Measurements from ENCODE around the gene MTMR12. TPM values are rescaled to one million over a fixed set of nuclear protein-coding genes. Genes with fewer than 3 reads are reported as not detected.
"Not testable (repeated sequence)": the region's sequence is repeated elsewhere in the genome, so short reads cannot be mapped to it uniquely, and the experiment has no call there.

The MTMR12 gene
- total RNA-seq, 1 experiment from 2014 or later: 42.7 TPM

DNA sequence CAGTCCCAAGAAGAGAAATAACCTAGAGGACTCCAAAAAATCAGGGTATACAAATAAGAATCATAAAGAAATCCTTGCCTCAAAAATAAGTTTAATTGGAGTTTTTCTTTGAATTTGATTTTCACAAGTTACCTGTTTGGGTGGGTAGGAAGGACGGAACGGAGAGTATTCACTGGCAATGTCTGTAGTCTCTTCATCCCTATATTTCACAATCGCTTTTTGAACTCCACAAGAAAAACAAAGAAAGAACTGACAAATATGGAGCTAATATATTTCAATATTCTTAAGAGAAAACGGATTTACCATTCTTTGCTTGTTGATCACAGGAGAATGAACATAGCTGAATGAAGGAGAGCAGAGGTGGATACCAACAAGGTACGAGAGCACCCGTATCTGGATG lies 30.1 kb downstream of the MTMR12 start:
- Mint-ChIP-seq H3K9me3 (0 out of 2 replicates have a peak, but pooled peaks cover 4% of the 10 kb centered on the region), H3K4me1 (peaks cover 79% of the 10 kb centered on the region), H3K27ac (0 out of 2 replicates have a peak overlapping the region, but pooled peaks have one; percentile 9), H3K27me3 (ENCODE audit: low read depth) (no peaks in the 10 kb centered on the region), H3K36me3 (peaks cover 7% of the 10 kb centered on the region), H3K4me3 (no peak overlapping the region)
- ATAC-seq (no peak), DNase-seq (ENCODE audit: low spot score) (no peak)
- TF ChIP-seq, protein P1, sequence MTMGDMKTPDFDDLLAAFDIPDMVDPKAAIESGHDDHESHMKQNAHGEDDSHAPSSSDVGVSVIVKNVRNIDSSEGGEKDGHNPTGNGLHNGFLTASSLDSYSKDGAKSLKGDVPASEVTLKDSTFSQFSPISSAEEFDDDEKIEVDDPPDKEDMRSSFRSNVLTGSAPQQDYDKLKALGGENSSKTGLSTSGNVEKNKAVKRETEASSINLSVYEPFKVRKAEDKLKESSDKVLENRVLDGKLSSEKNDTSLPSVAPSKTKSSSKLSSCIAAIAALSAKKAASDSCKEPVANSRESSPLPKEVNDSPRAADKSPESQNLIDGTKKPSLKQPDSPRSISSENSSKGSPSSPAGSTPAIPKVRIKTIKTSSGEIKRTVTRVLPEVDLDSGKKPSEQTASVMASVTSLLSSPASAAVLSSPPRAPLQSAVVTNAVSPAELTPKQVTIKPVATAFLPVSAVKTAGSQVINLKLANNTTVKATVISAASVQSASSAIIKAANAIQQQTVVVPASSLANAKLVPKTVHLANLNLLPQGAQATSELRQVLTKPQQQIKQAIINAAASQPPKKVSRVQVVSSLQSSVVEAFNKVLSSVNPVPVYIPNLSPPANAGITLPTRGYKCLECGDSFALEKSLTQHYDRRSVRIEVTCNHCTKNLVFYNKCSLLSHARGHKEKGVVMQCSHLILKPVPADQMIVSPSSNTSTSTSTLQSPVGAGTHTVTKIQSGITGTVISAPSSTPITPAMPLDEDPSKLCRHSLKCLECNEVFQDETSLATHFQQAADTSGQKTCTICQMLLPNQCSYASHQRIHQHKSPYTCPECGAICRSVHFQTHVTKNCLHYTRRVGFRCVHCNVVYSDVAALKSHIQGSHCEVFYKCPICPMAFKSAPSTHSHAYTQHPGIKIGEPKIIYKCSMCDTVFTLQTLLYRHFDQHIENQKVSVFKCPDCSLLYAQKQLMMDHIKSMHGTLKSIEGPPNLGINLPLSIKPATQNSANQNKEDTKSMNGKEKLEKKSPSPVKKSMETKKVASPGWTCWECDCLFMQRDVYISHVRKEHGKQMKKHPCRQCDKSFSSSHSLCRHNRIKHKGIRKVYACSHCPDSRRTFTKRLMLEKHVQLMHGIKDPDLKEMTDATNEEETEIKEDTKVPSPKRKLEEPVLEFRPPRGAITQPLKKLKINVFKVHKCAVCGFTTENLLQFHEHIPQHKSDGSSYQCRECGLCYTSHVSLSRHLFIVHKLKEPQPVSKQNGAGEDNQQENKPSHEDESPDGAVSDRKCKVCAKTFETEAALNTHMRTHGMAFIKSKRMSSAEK (CRISPR knock-in tag; IDR thresholded peaks at IDR 0.05; ENCODE audit: borderline replicate concordance): no peak
- TF ChIP-seq CDX4 (CRISPR knock-in tag; IDR thresholded peaks at IDR 0.05; ENCODE audit: borderline replicate concordance) (no peak), NFATC4 (CRISPR knock-in tag; IDR thresholded peaks at IDR 0.05) (no peak), GRHL2 (CRISPR knock-in tag; IDR thresholded peaks at IDR 0.05; ENCODE audit: insufficient replicate concordance, severe bottlenecking) (no peak), ZNF671 (CRISPR knock-in tag; IDR thresholded peaks at IDR 0.05) (no peak), MXD4 (CRISPR knock-in tag; IDR thresholded peaks at IDR 0.05; ENCODE audit: borderline replicate concordance) (no peak), FOXP1 (CRISPR knock-in tag; IDR thresholded peaks at IDR 0.05; ENCODE audit: borderline replicate concordance) (no peak), NFYB (CRISPR knock-in tag; conservative IDR thresholded peaks at IDR 0.05; ENCODE audit: low read depth) (no peak), FOXJ3 (CRISPR knock-in tag; IDR thresholded peaks at IDR 0.05; ENCODE audit: borderline replicate concordance) (no peak), PRRX2 (CRISPR knock-in tag; IDR thresholded peaks at IDR 0.05) (no peak), E2F4 (CRISPR knock-in tag; IDR thresholded peaks at IDR 0.05; ENCODE audit: borderline replicate concordance, low read depth) (no peak), OVOL2 (CRISPR knock-in tag; IDR thresholded peaks at IDR 0.05; ENCODE audit: borderline replicate concordance) (no peak)
- TF ChIP-seq, protein P2, sequence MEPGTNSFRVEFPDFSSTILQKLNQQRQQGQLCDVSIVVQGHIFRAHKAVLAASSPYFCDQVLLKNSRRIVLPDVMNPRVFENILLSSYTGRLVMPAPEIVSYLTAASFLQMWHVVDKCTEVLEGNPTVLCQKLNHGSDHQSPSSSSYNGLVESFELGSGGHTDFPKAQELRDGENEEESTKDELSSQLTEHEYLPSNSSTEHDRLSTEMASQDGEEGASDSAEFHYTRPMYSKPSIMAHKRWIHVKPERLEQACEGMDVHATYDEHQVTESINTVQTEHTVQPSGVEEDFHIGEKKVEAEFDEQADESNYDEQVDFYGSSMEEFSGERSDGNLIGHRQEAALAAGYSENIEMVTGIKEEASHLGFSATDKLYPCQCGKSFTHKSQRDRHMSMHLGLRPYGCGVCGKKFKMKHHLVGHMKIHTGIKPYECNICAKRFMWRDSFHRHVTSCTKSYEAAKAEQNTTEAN (CRISPR knock-in tag; IDR thresholded peaks at IDR 0.05): no peak
- TF ChIP-seq, protein P3, sequence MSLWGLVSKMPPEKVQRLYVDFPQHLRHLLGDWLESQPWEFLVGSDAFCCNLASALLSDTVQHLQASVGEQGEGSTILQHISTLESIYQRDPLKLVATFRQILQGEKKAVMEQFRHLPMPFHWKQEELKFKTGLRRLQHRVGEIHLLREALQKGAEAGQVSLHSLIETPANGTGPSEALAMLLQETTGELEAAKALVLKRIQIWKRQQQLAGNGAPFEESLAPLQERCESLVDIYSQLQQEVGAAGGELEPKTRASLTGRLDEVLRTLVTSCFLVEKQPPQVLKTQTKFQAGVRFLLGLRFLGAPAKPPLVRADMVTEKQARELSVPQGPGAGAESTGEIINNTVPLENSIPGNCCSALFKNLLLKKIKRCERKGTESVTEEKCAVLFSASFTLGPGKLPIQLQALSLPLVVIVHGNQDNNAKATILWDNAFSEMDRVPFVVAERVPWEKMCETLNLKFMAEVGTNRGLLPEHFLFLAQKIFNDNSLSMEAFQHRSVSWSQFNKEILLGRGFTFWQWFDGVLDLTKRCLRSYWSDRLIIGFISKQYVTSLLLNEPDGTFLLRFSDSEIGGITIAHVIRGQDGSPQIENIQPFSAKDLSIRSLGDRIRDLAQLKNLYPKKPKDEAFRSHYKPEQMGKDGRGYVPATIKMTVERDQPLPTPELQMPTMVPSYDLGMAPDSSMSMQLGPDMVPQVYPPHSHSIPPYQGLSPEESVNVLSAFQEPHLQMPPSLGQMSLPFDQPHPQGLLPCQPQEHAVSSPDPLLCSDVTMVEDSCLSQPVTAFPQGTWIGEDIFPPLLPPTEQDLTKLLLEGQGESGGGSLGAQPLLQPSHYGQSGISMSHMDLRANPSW (CRISPR knock-in tag; conservative IDR thresholded peaks at IDR 0.05; ENCODE audit: low read depth): no peak
- CTCF ChIA-PET: interaction anchor here (0.7 kb wide), 1 partner anchor 37 kb away, joined by 3 read pairs; no protein-coding TSS in a partner anchor
- POLR2A ChIA-PET: no interaction called here

- Mint-ChIP-seq H3K27ac (peak overlapping the region; percentile 83), H3K4me1 (peaks cover 79% of the 10 kb centered on the region)
- DNase-seq (ENCODE audit: low spot score); H3K27me3 Mint-ChIP-seq (ENCODE audit: low read depth); H3K9me3 Mint-ChIP-seq; H3K36me3 Mint-ChIP-seq; POLR2A ChIA-PET; ATAC-seq; H3K4me3 Mint-ChIP-seq; CTCF ChIA-PET: not testable (repeated sequence)
Measured at GRCh38 chr5:32281378-32282133, 31.2 kb downstream of the MTMR12 start.

All from WTC11 (cell line).